GM23338 (cell line): ENCODE measurements around the gene PDE6H.

Experiments
- CREB1 ChIP-seq: fragments of 250-450 bp; sonication (Bioruptor Pico); IDR thresholded peaks from 2 replicates; pipeline ENCODE4 v1.5.0; 2020; ENCODE audit warnings: low read depth, mild to moderate bottlenecking, moderate library complexity
- CTCF ChIP-seq, 2 experiments: fragments of 200-600 bp in 1 of 2; sonication (generic) in 1 of 2; conservative IDR thresholded peaks; 2 replicates each; pipeline versions ENCODE4 v1.5.1 to v1.6.1; 2016 to 2017; ENCODE audit warnings: antibody characterized with exemption in 2 of 2, low read depth in 2 of 2, mild to moderate bottlenecking in 2 of 2, moderate library complexity in 1 of 2
- EZH2 ChIP-seq: fragments of 200-600 bp; sonication (generic); IDR thresholded peaks from one replicate; pipeline ENCODE4 v1.8.0; 2017; ENCODE audit warnings: antibody characterized with exemption, mild to moderate bottlenecking, low read depth; ENCODE audit not compliant: unreplicated experiment
- NANOG ChIP-seq: IDR thresholded peaks from 2 replicates; pipeline ENCODE4 v1.6.1; 2016; ENCODE audit warnings: antibody characterized with exemption, borderline replicate concordance
- POLR2AphosphoS5 ChIP-seq: IDR thresholded peaks from 2 replicates; pipeline ENCODE4 v1.6.1; 2016; ENCODE audit warnings: antibody characterized with exemption, low read depth
- REST ChIP-seq: IDR thresholded peaks from one replicate; pipeline ENCODE4 v1.6.1; 2018; ENCODE audit warnings: antibody characterized with exemption; ENCODE audit not compliant: unreplicated experiment
- STAT1 ChIP-seq: IDR thresholded peaks from one replicate; pipeline ENCODE4 v1.6.1; 2016; ENCODE audit warnings: antibody characterized with exemption; ENCODE audit not compliant: unreplicated experiment
- TF ChIP-seq, protein P1 (sequence below): IDR thresholded peaks from 2 replicates; pipeline ENCODE4 v1.6.1; 2016; ENCODE audit warnings: antibody characterized with exemption

DNA sequence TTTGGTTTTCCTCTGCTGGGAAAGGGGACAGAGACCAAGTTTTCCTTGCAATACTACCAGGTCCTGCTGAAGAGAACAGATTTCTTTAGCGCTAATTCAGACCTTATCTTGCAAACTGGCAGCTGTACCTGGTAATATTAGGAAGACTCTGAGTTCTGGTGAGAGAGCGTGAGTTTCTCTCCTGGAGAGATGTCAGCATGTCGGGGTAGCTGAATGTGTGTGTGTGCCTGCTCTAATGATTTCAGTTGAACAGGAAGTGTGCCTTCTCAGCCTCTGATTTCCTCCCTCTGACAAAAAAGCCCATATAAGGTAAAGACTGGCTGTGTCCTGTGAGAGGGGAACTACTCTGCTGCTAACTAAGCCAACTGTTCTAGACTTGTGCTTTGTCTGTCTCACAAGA, 24.2 kb upstream of the PDE6H start:
- TF ChIP-seq POLR2AphosphoS5 (no peak), EZH2 (no peak), CTCF (conservative IDR thresholded peaks at IDR 0.05; ENCODE audit: low read depth in 2 of 2) (no peak), REST (no peak), STAT1 (no peak), CREB1 (CRISPR knock-in tag) (no peak), NANOG (no peak)
- TF ChIP-seq, protein P1, sequence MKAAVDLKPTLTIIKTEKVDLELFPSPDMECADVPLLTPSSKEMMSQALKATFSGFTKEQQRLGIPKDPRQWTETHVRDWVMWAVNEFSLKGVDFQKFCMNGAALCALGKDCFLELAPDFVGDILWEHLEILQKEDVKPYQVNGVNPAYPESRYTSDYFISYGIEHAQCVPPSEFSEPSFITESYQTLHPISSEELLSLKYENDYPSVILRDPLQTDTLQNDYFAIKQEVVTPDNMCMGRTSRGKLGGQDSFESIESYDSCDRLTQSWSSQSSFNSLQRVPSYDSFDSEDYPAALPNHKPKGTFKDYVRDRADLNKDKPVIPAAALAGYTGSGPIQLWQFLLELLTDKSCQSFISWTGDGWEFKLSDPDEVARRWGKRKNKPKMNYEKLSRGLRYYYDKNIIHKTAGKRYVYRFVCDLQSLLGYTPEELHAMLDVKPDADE: no peak
